KOPT-K1 (cell line): Measurements from ENCODE around the gene CLASP1.

Experiments
- H3K27ac ChIP-seq: fragments of 200-600 bp; sonication (generic); 2 replicates; pipeline ENCODE4 v1.5.1; 2016; ENCODE audit warnings: antibody characterized with exemption, mild to moderate bottlenecking, low read depth, low read length; ENCODE audit not compliant: poor library complexity, severe bottlenecking
- H3K36me3 ChIP-seq: fragments of 200-600 bp; sonication (generic); 2 replicates; pipeline ENCODE4 v1.5.1; 2017; ENCODE audit warnings: antibody characterized with exemption, mild to moderate bottlenecking, low read length, moderate library complexity; ENCODE audit not compliant: insufficient read depth
- H3K9me3 ChIP-seq: fragments of 200-600 bp; sonication (generic); 2 replicates; pipeline ENCODE4 v1.5.1; 2017; ENCODE audit warnings: antibody characterized with exemption, low read length, mild to moderate bottlenecking; ENCODE audit not compliant: insufficient read depth, poor library complexity, severe bottlenecking

CLASP1 gene

DNA sequence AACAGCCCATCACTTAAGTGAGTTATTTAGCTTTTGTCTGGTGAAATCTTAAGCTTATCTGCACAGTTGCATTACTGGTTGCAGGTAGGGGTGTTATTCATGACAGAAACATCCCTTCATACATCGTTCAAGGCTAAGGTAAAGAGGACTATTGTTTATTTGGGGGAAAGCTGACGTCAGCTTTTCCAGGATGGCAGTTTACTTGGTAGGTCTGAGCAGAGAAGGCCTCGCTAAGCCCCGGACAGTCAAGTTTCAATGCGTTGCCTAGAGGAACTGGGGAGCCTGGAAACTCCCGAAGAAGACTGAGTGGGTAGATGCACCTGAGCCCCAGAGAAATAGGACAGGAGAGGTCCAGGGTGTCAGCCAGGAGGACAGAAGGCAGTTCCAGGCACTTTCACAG, 116.4 kb downstream of the CLASP1 start:
- H3K9me3 ChIP-seq, result no peaks in the 10 kb centered on the region
- H3K27ac ChIP-seq, result no peak overlapping the region
- H3K36me3 ChIP-seq, result peaks cover 7% of the 10 kb centered on the region; the same call in 1 of the 2 replicates

DNA sequence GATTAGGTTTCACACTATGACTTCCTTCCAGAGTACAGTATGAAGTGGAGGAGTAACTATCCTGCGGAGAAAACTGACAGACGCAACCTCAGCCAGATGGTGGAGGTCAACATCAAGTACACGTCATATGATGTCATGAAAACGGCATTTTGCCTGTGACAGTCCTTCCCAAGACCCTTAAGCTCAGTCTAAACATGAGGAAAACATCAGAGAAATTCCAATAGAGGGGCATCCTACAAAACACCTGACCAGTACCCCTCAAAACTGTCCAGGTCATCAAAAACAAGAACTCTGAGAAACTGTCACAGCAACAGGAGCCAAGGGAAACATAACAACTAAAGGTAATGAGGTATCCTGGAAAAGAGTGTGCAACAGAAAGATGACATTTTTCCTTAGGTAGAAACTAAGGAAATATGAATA, 116.9 kb downstream of the CLASP1 start:
- peaks cover 12% of the 10 kb centered on the region for H3K36me3 ChIP-seq
- no peaks in the 10 kb centered on the region for H3K9me3 ChIP-seq
- no peak overlapping the region for H3K27ac ChIP-seq

DNA sequence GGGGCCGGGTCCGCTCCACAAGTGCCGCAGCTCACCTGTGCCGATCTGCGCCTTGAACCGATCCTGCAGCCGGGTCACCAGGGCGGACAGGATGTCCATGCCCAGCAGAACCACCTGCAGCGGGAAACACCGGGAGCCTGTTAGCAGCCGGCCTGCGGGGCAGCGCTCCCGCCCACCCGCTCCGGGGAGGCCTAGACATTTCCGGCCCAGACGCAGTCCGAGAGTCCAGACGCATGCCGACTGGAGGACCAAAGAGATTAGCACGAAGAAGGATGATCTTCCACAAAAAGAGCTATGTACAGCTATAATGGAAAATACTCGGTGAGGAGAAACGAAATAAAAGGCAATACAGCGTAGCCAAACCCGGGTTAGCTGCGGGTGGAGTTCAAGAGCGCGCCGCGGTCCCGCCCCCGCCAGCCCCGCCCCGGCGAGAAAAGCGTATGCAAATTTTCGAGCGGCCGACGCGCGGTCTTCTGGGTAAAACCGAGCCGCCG, 119.0 kb downstream of the CLASP1 start:
- H3K9me3 ChIP-seq, result no peaks in the 10 kb centered on the region
- peak overlapping the region; percentile 93 for H3K27ac ChIP-seq
- peaks cover 32% of the 10 kb centered on the region for H3K36me3 ChIP-seq

DNA sequence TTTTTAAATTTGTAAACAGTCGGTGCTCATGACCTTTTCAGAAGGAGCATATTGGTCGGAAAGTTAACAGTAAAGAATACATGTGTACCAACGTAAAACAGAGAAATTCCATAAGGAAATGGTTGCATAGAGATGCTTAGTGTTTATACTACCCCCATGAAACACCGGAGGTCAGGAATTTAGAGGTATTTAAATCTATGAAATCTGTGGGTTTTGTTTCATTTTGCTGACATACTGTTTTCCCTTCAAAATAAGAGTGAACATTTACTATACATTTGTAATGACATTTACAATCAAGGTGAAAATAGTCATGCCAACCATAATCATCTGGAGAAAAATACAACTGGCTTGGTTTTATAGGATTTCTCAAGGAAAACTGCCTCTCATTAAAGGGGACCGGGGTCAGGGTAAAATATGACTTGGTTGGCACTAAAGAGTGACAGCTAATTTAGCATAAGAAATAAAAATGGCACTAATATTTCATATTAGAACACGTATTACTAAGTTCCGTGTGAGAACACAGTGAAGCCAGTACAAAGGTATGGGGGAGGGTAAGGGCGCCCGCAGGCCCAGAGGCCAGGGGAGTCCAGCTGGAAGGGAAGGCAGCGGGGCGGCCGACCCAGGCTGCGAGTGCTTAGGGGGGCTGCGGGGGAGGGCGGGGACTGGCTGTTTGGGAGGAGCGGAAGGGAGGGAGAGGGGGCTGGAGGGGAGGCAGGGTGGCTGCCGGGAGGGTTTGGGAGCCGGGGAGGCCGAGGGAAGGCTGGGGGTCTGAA, 119.6 kb downstream of the CLASP1 start:
- peaks cover 38% of the 10 kb centered on the region for H3K36me3 ChIP-seq
- H3K9me3 ChIP-seq, result no peaks in the 10 kb centered on the region
- peak overlapping the region; percentile 93 for H3K27ac ChIP-seq

DNA sequence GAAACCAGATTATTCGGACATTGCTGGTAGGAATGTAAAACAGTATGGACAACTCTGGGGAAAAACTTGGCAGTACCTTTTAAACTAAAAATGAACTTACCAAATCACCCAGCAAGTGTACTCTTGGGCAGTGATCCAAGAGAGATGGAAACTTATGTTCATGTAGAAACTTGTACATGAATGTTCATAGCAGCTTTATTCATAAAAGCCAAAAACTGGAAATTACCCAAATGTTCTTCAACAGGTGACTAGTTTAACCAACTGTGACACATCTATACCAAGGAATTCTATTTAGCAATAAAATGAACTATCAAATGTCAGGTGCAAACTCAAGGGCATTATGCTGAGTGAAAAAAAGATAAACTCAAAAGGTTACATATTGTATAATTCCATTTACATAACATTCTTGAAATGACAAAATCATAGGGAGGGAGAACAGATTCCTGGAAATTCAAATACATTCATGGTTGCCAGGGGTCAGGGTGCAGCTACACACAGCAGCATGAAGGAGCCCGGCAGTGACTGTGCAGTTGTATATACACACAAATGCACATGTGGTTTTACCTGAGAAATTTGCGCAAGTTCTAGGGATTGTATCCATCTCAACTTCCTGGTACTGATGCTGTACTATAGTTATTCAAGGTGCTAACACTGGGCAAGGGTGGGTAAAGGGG, 122.1 kb downstream of the CLASP1 start:
- Histone ChIP-seq H3K36me3 (peaks cover 56% of the 10 kb centered on the region), H3K27ac (no peak overlapping the region), H3K9me3 (no peaks in the 10 kb centered on the region)

DNA sequence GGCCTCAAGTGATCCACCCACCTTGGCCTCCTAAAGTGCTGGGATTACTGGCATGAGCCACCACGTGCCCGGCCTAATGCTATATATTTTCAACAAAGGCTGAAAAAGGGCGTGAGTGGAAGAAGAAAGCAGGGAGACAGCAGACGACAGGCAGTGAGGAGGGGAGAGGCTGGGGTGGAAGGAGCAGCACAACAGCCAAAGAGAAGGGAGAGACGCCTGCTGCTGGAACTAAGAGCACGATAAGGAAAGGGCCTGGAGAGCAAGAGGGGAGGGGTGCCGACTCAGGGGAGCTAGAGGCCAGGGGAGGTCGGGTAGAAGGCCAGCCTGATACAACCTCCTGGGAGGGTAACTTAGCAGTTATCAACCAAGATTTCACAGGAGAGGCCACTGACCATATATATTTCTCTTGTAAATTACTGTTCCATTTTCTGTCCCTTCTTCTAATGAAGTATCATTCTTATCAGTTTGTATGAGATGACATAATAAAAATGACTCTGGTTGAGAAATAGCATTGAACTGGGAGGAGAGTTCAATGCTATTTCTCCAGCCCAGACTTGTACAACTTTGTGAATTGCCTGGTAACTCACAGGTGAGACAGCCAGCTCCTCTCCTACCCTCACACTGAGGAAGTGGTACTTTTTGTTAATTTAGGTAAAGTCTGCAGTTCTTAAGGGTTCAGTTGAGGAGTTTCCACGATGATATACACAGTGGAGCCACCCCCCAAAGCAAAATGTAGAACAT, 124.4 kb downstream of the CLASP1 start:
- H3K36me3 ChIP-seq, result peaks cover 79% of the 10 kb centered on the region
- H3K27ac ChIP-seq, result no peak overlapping the region
- no peaks in the 10 kb centered on the region for H3K9me3 ChIP-seq

DNA sequence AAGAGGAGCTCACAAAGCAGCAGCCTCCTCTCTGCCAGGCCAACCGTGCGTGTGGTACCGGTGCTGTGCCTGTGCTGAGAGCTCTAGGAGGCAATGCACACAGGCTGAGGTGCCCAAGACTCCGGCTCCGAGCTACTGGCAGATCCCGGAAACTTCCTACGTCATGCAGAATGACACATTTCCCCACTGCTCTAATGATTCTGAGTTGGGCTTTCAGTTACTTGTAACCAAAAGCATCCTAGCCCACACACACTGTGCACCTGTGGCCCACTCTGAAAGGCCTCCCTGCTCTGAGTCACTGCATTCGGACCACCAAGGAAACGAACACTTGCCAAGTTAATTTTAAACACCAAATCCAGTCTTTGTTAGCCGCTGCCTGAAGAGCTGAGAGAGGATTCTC, 127.9 kb downstream of the CLASP1 start:
- H3K9me3 ChIP-seq, result no peaks in the 10 kb centered on the region
- no peak overlapping the region for H3K27ac ChIP-seq
- H3K36me3 ChIP-seq, result peaks cover 82% of the 10 kb centered on the region

DNA sequence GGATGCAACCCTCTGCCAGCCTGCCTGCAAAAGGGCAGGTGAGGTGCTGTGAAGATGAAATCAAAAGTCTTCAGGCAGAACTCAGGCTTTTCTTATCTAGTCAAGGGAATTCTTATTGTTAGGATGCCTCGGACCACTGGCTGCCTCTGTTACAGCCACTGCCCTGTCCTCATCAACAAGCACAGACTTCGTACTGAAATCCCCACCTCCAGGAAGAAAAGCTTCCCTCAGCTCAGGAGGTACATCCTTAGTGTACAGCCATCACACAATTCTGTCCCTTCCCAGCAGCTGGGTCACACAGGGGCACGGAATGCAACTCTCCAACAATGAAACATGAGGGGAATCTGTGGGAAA, 128.6 kb downstream of the CLASP1 start:
- peaks cover 82% of the 10 kb centered on the region for H3K36me3 ChIP-seq
- H3K9me3 ChIP-seq, result no peaks in the 10 kb centered on the region
- H3K27ac ChIP-seq, result no peak overlapping the region

DNA sequence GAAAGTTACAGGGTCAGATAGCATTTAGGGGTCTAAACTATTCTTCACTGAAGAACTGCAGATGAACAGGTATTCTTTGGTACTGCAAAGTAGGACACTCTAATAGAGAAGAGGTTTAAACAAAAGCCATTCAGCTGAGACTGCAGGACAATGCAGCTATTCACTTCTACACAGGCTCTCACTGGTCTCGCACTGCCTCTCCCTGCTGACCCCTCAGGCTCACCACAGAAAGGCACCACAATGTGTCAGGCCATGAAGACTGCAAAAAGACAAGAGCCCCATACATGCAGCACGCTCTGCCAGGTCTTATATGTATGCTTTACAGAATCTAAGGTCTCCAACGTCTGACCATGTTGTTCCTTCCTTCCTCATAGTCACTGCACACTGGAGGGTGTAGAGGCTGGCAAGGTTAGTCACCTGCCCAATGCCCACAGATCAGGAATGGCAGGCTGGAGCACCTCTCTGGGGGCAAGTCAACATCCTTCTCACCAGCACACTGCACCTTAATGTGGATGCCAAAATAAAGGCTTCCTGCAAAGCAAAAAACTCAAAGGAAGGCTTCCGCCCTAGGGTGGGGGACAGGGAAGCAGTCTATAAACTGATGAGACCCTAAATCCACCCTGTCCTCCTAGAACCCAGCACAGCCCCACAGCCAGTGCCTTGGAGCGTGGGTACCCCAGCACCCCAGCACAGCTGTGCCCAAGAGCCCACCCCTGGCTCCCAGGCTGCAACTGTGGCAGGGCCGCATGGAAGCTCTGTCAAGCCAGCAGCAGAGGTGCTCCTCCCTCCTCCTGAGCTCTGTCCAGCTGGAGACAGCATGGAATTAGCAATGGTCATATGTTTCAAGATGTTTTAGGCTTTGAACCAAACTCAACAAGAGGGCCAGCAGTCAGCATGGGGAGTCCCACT, 129.3 kb downstream of the CLASP1 start:
- H3K36me3 ChIP-seq, result peaks cover 82% of the 10 kb centered on the region
- no peaks in the 10 kb centered on the region for H3K9me3 ChIP-seq
- no peak overlapping the region for H3K27ac ChIP-seq

DNA sequence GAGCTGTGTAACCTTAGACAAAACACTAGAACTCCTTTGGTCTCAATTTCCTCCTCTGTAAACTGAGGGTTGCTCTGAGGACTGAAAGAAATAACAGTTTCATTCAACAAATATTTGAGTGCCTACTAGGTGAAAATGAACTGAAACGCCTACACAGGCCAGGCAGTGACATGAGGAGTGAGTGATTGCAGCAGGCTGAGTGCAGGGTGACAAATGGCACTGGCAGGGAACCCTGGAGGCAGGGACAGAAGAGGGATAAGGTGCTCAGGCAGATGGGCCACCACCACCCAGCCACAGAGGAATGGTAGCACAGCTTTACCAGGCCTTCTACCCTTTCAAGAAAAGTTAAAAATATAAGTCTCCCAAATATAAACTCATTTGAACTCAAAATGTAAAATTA, 130.1 kb downstream of the CLASP1 start:
- H3K9me3 ChIP-seq, result no peaks in the 10 kb centered on the region
- H3K27ac ChIP-seq, result no peak overlapping the region
- H3K36me3 ChIP-seq, result peaks cover 84% of the 10 kb centered on the region

DNA sequence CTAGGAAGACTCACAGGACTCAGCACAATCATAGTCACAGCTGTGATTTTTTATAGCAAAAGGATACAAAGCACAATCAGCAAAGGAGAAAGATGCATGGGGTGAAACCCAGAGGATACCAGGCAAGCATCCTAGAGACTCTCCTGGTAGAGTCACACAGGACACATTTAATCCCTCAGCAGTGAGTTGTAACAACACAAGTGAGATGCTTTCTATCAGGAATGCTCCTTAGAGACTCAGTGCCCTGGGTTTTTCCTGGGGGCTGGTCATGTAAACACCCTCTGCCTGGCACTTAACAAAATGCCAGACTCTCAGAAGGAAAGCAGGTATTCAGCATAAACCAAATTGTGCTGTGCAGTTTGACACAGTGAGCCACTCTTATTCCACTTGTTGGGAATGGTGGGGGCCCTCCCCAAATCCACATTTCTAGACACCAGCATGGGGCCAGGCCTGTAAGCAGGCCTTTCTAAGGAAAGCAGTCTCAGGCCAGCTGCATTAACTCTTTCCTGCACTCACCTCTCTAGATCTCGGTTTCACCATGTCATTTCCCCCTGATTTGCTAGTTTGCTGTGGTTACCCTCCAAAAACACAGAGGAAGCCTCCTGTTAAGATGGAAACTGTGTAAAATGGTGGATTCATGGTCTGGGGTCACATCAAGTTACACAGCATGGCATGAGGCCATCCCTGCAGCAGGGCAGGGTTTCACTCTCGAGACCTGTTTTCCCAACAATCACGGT, 135.5 kb downstream of the CLASP1 start:
- Histone ChIP-seq H3K9me3 (no peaks in the 10 kb centered on the region), H3K27ac (no peak overlapping the region), H3K36me3 (peaks cover 56% of the 10 kb centered on the region)

DNA sequence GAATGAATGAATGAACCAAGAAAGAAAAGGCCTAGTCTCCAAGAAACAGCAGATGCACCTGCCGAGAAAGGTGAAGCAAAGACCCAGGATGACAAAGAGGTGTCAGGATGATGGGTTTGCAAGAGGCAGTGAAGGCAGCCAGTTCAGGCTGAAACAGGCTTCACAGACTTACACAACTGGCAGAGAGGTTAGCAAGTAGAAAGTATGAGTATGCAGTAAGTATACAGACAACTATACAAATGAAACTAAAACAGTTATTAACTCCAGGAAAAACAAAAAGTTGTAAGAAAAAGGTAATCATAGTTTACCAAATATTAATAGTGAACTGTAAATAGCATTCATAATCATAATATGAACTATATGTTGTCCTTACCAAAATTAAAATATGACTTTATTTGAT, 138.4 kb downstream of the CLASP1 start:
- no peak overlapping the region for H3K27ac ChIP-seq
- peaks cover 44% of the 10 kb centered on the region for H3K36me3 ChIP-seq
- no peaks in the 10 kb centered on the region for H3K9me3 ChIP-seq

DNA sequence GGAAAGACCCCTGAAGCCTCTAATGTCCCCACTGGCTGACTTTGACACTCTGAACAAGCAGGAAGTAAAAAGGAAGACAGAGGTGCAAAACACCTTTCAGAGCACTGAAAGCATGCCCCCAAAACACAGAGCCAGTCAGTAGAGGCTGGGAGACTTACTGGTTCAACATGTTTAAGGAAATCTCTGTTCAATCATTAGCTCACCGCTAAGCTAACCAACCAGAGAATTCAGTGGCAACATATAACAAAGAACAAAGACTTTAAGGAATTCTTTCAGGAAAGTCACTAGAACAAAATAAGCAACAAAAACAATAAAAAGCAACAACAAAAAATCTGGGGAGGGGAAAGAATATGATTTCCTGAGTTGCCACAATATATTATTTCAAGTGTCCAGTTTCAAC, 142.6 kb downstream of the CLASP1 start:
- Histone ChIP-seq H3K9me3 (no peaks in the 10 kb centered on the region), H3K27ac (no peak overlapping the region), H3K36me3 (peaks cover 42% of the 10 kb centered on the region)

DNA sequence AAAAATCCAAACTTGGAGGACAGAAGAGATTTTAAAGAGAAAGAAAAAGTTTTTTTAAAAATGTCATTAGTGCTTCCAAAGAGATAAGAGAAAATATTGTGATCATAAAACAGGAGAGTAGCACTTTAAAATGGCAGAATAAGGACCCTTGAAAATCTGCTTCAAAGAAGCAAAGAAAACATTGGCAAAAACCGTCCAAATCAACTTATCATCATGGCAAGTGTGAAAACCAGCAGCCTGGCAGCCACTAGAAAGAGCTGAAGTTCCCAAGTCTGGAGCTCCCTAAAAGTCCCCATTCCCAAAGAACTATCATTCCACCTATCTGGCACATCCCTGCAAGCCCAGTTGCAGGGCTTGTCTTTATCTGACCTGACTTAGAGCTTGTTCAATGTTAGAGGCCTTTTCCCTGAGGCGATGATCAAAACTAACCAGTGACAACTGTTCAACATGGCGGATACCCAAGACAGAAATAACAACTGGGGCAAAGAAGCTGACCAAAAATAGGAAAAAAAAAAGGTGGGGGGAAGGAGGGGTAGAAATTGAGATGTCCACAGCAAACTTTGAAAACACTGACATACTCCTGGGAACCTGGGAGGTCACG, 143.2 kb downstream of the CLASP1 start:
- H3K36me3 ChIP-seq, result peaks cover 48% of the 10 kb centered on the region
- no peaks in the 10 kb centered on the region for H3K9me3 ChIP-seq
- no peak overlapping the region for H3K27ac ChIP-seq
